AG09319 (cell line): ENCODE data around the gene DNAJB7.
"Not testable (repeated sequence)": the region's sequence is repeated elsewhere in the genome, so short reads cannot be mapped to it uniquely, and the experiment has no call there.

Source experiments
- DNase-seq: peaks from one replicate; pipeline ENCODE4 v3.0.0-alpha.2; 2010; ENCODE audit warnings: low read depth; ENCODE audit errors: extremely low read depth
- TF ChIP-seq, protein P1 (sequence below): IDR thresholded peaks from 2 replicates; pipeline ENCODE4 v1.5.1; 2011; ENCODE audit warnings: low read depth, mild to moderate bottlenecking, inconsistent platforms, low read length, moderate library complexity

The DNAJB7 gene

DNA sequence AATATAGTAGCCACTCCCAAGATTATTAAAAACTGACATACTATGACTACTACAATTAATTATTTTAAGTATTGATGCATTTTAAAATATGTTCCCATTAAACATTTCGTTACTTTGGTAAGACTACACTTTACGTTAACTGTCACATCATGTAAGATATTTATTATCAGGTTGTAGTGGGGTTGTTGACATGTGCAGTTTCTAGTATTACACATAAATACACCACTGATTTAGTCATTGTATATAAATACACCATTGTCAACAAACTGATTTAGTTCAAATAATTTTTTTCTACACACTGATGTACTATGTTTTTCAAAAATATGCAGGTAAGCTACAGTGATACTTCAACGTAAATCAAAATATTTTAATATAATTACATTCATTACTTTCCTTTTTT lies 17.0 kb downstream of the DNAJB7 start:
- TF ChIP-seq, protein P1, sequence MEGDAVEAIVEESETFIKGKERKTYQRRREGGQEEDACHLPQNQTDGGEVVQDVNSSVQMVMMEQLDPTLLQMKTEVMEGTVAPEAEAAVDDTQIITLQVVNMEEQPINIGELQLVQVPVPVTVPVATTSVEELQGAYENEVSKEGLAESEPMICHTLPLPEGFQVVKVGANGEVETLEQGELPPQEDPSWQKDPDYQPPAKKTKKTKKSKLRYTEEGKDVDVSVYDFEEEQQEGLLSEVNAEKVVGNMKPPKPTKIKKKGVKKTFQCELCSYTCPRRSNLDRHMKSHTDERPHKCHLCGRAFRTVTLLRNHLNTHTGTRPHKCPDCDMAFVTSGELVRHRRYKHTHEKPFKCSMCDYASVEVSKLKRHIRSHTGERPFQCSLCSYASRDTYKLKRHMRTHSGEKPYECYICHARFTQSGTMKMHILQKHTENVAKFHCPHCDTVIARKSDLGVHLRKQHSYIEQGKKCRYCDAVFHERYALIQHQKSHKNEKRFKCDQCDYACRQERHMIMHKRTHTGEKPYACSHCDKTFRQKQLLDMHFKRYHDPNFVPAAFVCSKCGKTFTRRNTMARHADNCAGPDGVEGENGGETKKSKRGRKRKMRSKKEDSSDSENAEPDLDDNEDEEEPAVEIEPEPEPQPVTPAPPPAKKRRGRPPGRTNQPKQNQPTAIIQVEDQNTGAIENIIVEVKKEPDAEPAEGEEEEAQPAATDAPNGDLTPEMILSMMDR, result no peak
- DNase-seq, result no peak

DNA sequence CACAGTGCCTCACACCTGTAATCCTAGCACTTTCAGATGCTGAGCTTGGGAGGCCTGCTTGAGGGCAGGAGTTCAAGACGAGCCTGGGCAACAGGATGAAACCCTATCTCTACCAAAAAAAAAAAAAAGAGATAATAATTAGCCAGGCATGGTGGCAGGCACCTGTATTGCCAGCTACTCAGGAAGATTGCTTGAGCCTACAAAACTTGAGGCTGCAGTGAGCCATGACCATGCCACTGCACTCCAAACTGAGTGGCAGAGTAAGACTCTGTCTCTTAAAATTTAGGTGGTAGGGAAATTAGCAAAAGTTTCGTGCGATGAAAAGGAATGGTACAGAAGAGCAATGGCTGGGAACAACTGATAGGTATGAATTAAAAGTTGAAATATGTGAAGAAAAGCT lies 23.4 kb downstream of the DNAJB7 start:
- TF ChIP-seq, protein P1, result no peak
- no peak for DNase-seq

DNA sequence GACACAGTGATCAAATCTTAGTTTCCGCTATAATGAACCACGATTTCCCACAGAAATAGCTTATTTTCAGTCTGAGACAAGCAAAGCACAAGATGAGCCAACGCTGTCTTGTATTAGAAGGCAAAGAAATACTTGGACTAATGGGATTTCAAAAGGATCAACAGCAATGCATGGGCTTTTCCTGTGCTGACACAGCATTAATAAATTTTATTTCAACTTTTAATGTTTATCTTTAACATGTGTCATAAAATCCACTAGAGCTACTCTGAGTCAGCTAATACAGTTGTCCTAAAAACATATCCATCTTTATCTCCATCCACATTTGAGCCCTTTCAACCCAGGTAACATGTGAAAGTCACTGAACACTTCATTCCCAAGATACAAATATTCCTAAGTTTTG lies 27.3 kb downstream of the DNAJB7 start:
- DNase-seq, result no peak
- TF ChIP-seq, protein P1, result no peak

DNA sequence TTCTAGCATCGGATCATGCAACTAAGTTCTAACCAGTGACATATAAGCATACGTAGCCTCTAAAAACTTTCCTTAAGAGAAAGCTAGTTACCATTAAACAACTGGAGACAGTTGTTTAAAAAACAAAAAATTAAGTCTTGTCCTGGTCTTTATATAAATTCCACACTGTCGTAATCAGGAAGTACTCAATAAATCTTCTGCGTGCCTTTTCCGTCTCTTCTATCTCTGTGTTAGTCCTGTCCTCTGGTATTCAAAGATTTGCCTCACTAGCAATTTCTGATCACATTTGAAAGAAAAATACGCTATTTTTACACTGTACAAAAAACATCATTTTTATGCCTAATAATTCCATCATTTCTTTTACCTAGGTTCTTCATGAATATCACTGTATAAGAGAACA lies 32.8 kb downstream of the DNAJB7 start:
- TF ChIP-seq, protein P1, result no peak
- DNase-seq, result no peak

DNA sequence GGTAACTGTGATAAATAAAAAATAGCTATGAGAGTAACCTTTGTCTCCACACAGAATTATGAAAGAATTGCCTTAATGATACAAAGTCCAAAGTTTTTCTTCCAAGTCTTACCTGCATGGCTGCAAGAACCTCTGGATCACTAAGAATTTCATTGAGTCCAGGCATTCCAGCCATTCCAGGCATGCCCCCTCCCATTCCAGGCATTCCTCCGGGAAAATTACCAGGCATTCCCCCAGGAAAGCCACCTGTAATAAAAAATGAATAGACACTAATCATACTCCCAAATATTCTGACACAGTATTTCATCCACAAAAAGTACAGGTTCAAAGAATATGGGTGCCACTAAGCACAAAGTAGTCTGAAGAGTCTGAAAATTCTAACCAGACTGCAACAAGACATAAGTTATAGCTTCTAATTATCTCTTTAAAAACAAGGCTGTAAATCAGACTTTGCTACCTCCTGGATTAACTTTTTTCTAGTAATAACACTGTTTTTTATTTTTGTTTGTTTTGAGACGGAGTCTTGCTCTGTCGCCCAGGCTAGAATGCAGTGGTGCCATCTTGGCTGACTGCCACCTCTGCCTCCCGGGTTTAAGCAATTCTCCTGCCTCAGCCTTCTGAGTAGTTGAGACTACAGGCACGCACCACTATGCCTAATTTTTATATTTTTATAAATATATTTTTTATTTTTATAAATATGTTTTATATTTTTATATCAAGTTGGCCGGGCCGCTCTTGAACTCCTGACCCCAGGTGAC lies 34.8 kb downstream of the DNAJB7 start:
- no peak for DNase-seq
- TF ChIP-seq, protein P1, result no peak

DNA sequence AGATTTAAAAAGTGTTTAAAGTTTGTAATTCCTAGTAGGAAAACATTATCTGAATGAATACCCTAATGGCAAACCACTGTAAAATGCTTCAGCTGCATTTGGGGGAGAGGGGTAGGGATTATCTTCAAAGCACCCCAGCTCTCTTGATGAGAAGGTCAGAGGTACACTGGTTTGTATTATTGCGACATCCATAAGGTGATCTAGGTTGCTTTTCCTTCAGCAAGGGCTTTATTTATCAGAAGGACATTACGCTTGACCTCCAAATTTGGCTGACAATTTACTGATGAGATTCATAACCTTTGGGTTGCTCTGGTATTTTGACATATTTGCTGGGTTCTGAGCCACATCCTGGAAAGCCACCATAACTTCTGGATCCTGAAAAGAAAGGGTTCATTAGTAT lies 35.6 kb downstream of the DNAJB7 start:
- not testable (repeated sequence) for DNase-seq

DNA sequence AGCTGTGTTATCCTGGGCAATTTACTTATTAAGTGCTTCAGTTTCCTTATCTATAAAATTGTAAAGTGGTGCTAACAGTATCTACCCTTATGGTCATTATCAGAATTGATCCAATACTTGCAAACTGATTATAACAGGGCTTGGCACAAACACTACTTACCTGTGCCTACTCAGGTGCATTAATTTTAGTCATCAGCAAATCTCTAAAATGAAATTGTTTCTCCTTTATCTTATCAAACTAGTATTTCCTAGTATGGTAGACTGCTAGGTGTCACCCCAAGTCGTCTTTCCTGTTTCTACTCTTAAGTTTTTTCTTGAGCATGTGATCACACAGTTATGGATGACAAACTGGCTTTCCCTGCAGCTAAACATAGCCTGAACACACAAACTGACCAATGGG lies 38.5 kb downstream of the DNAJB7 start:
- no peak for DNase-seq
- TF ChIP-seq, protein P1, result no peak

DNA sequence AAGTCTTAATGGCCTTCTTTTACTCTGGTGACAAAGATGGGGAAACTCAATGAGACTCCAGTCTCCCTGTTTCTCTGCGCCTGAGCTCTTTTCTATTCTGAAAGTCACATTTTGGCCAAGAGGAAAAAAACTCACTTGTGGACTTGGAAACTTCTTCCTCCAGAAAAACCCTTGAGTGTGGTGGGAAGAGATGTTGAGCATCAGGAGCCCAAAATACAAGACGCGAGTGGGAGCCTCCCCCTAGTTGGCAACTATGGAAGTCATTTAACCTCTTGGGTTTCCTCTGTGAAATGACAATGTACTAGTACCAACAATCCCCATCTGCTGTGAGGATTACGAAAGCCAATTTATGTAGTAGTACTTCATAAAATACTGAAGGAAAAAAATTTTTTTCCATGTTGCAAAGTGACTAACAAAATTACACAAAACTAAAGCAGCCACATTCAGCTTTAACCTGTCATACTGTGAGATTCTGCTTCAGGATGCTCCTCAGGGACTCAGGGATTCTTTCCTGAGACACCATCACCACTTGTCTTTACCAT lies 42.2 kb downstream of the DNAJB7 start:
- no peak for DNase-seq
- TF ChIP-seq, protein P1, result no peak
